Skeletal muscle tissue (tissue), 4 donors: ENCODE results near the gene P2RY2. TPM values are rescaled to one million over a fixed set of nuclear protein-coding genes. Genes with fewer than 3 reads are reported as not detected.

ENCODE experiments used
- H3K27ac ChIP-seq: one replicate; pipeline ENCODE4 v1.7.0; 2013; ENCODE audit warnings: mild to moderate bottlenecking, low read depth, low read length, inconsistent platforms
- H3K27me3 ChIP-seq, 3 donors: one replicate each; pipeline ENCODE4 v1.7.0; 2013; ENCODE audit warnings: low read length in 3 of 3; ENCODE audit not compliant: control insufficient read depth in 3 of 3, insufficient read depth in 3 of 3
- H3K36me3 ChIP-seq, 3 donors: one replicate each; pipeline ENCODE4 v1.7.0; 2013; ENCODE audit warnings: low read length in 3 of 3; ENCODE audit not compliant: control insufficient read depth in 3 of 3, insufficient read depth in 3 of 3
- H3K4me1 ChIP-seq, 3 donors: one replicate each; pipeline ENCODE4 v1.7.0; 2013; ENCODE audit warnings: low read length in 3 of 3, mild to moderate bottlenecking in 3 of 3; ENCODE audit not compliant: control insufficient read depth in 3 of 3, insufficient read depth in 3 of 3
- H3K4me3 ChIP-seq, 3 donors: one replicate each; pipeline ENCODE4 v1.7.0; 2013; ENCODE audit warnings: low read length in 3 of 3
- H3K9ac ChIP-seq, 3 donors: one replicate each; pipeline ENCODE4 v1.7.0; 2013; ENCODE audit warnings: low read length in 3 of 3, mild to moderate bottlenecking in 3 of 3, moderate library complexity in 2 of 3, low read depth in 1 of 3
- H3K9me3 ChIP-seq, 3 donors: one replicate each; pipeline ENCODE4 v1.7.0; 2013; ENCODE audit warnings: low read length in 3 of 3; ENCODE audit not compliant: control insufficient read depth in 3 of 3
- total RNA-seq: library from RNA; depleted of rRNA; stranded (reverse); fragments of >200 nt; gene quantifications from one replicate; pipeline ENCODE4 v1.2.3, GENCODE V29; 2014
- donor health status: Osteomylitis.

Gene P2RY2
- 1.0 TPM for total RNA-seq

DNA sequence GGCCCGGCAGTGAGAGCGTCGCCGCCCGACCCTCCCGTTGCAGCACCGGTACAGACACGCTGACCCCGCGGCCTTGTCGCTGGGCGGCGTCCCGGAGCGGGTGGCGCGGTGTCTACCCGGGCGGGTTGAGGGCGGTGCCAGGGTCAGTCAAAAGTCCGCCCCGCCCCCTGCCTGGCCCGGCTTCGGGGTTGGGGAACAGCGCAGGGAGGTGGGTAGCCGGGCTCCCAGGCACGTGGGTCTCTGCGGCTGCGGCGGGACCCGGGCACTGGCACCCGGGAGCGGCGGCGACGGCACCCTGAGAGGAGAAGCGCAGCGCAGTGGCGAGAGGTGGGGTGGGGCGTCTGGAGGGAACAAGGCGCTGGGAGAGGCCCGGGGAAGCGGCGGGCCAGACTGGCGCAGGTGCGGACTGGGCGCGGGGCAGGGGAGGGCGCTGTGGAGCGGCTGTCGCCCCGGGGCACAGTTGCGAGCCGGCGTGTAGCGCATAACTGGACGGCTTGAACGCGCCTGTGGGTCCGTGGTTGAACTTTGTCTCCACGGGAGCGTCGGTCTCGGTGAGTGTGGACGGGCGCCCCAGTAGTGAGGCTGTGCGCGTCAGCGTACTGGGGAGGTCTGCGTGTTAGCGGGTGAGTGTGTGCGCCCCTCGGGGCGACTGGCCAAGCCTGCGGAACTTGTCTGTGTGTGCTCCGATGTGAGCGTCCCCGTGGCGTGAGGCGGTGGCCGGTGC is at the start of gene P2RY2:
P2RY2 (plus strand) TSS at position 176 of the 724 bp plus-strand sequence. CDS start 15,879 bp downstream, outside the sequence.
- no peaks in the 10 kb centered on the region for H3K27me3 ChIP-seq
- H3K4me3 ChIP-seq, result peak within 1 kb of the TSS; percentile 87 to 91 (median 89)
- no peaks in the 10 kb centered on the region for H3K9me3 ChIP-seq
- peaks cover 2 to 9% (median 2%) of the 10 kb centered on the region in 3 donors for H3K36me3 ChIP-seq
- peak within 1 kb of the TSS; percentile 91 to 98 (median 91) for H3K9ac ChIP-seq
- H3K4me1 ChIP-seq, result peaks cover 83 to 97% (median 92%) of the 10 kb centered on the region in 3 donors
- peak within 1 kb of the TSS; percentile 94 for H3K27ac ChIP-seq

GRCh38 chr11:73168925-73169579 is 49.0 kb upstream of the P2RY2 start:
- peaks cover 8 to 36% (median 30%) of the 10 kb centered on the region in 3 donors for H3K4me1 ChIP-seq
- no peaks in the 10 kb centered on the region for H3K36me3 ChIP-seq
- H3K27me3 ChIP-seq, result no peaks in the 10 kb centered on the region
- H3K9ac ChIP-seq, result peak overlapping the region in 1 of 3 donors; percentile 40
- peak overlapping the region; percentile 73 for H3K27ac ChIP-seq
- no peak overlapping the region for H3K4me3 ChIP-seq
- H3K9me3 ChIP-seq, result no peaks in the 10 kb centered on the region

- H3K27me3 ChIP-seq, result no peaks in the 10 kb centered on the region
- H3K36me3 ChIP-seq, result no peaks in the 10 kb centered on the region
- no peaks in the 10 kb centered on the region for H3K9me3 ChIP-seq
- peak overlapping the region in 2 of 3 donors; percentile 5 to 50 for H3K9ac ChIP-seq
- peaks cover 14 to 43% (median 37%) of the 10 kb centered on the region in 3 donors for H3K4me1 ChIP-seq
- H3K4me3 ChIP-seq, result no peak overlapping the region
- no peak overlapping the region for H3K27ac ChIP-seq
Measured at GRCh38 chr11:73170140-73170539, 47.9 kb upstream of the P2RY2 start.

DNA sequence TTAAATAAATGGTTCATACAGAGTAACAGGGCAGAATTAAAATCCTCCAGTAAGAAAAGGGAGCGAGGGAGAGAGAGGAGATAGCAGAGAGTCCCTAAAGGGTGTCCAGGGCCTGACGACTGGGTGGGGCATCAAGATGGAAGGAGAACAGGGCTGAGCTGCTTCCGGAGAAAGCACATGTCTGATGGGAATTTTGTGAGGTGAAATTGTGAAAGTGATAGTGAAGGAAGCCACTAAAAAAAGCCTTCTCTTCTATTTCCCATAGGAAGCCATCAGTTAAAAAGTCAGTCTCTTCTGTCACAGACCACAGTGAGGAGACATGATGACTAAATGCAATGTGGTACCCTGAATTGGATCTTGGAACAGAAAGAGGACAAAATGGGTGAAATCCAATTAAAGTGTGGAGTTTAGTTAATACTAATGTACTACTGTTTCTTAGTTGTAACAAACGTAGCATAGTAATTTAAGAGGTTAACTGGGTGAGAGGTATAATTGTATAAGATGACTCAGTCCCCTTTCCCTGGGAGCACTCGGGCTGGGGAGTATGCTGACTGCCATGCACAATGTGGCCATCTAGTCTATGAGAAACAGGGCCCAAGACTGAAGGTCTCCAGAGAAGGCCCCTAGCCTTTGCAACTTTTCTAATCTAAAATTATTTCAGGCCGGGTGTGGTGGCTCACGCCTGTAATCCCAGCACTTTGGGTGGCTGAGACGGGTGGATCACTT is 46.5 kb upstream of the P2RY2 start:
- no peaks in the 10 kb centered on the region for H3K36me3 ChIP-seq
- no peaks in the 10 kb centered on the region for H3K9me3 ChIP-seq
- H3K27ac ChIP-seq, result no peak overlapping the region
- H3K4me1 ChIP-seq, result peaks cover 14 to 56% (median 48%) of the 10 kb centered on the region in 3 donors
- H3K27me3 ChIP-seq, result no peaks in the 10 kb centered on the region
- no peak overlapping the region for H3K9ac ChIP-seq
- no peak overlapping the region for H3K4me3 ChIP-seq

DNA sequence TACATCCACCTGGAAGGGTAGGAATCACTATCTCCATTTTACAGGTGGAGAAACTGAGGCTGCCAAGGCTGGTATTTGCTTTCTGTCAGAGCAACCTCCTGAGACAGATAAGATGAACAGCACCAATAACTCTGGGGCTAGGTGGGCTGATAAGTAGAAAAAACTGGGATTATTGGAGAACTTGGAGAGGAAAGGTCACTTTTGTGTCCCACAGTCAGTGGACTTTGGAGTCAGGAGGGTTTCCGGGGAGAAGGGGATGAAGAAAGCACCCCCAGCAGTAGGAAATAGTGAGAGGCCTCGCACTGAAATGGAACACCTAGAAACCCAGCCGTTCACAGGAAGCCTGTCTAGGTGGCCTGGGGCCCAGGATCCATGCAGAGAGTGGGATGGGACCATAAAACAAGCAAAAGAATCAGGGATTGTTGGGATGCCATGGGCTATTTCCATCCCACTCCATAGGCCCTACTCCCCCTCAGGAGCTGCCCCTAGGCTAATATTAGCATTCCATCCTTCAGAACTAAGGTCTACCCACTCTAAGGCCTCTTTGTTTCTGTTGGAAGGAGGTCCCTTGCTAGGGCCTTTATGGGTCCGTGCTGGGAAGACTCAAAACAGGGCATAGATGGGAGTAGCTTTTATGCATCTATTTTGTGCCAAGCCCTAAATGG is 45.0 kb upstream of the P2RY2 start:
- no peak overlapping the region for H3K27ac ChIP-seq
- H3K9ac ChIP-seq, result peak overlapping the region in 1 of 3 donors; percentile 20
- peaks cover 21 to 67% (median 62%) of the 10 kb centered on the region in 3 donors for H3K4me1 ChIP-seq

GRCh38 chr11:73173755-73174494 is 44.2 kb upstream of the P2RY2 start:
- Histone ChIP-seq H3K4me1 (peaks cover 23 to 66% (median 62%) of the 10 kb centered on the region in 3 donors), H3K9ac (peak overlapping the region in 2 of 3 donors; percentile 36 to 69)

More for the DNA sequence above, 45.0 kb upstream of the P2RY2 start:
- Histone ChIP-seq H3K36me3 (no peaks in the 10 kb centered on the region), H3K27me3 (no peaks in the 10 kb centered on the region), H3K9me3 (no peaks in the 10 kb centered on the region), H3K4me3 (no peak overlapping the region)

DNA sequence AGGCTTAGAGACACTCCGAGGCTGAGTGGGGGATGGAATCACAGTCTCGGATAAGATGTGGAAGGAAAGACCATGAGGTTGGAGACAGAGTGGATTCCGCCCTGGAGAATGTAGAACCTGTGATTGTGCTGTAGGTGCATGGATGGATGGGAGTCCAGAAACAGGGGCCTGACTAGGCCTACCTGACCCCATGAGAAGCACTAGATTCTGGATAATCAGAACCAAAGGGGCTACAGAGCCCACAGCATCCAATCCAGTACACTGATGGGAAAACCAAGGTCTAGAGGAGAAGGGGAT is 43.6 kb upstream of the P2RY2 start:
- Histone ChIP-seq H3K27ac (no peak overlapping the region), H3K4me1 (peaks cover 23 to 61% (median 57%) of the 10 kb centered on the region in 3 donors), H3K4me3 (no peak overlapping the region)

More at GRCh38 chr11:73173755-73174494, 44.2 kb upstream of the P2RY2 start:
- H3K9me3 ChIP-seq, result no peaks in the 10 kb centered on the region
- no peak overlapping the region for H3K27ac ChIP-seq
- no peaks in the 10 kb centered on the region for H3K36me3 ChIP-seq
- no peak overlapping the region for H3K4me3 ChIP-seq
- no peaks in the 10 kb centered on the region for H3K27me3 ChIP-seq

DNA sequence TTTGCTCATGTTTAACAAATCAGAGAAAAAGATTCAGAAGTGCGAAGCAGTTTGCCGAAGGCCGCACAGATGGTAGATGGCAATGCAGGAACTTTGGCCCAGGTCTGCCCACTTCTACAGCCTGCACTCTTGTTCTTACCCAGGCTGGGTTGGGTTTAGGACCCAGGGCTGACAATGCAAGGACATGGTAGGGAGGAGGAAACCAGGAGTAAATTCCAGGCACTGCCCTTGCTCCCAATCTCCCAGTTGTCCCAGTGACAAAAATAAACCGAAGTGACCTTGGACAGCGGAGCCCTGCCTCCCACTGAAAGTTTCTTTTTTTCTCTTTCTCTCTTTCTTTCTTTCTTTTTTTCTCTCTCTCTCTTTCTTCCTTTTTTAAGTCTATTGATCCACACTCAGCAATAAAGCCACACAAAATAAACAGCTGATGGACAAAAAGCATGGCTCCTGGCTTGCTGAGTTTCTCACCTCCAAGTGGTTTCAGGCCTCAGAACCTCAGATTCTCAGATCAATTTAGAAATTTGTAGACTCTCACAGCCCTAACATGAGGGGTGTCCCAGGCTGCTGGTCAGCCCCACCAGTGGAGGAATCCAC is 42.4 kb upstream of the P2RY2 start:
- Histone ChIP-seq H3K27me3 (no peaks in the 10 kb centered on the region), H3K36me3 (no peaks in the 10 kb centered on the region), H3K27ac (peak overlapping the region; percentile 18), H3K9ac (peak overlapping the region in 1 of 3 donors; percentile 33), H3K4me1 (peaks cover 23 to 52% (median 49%) of the 10 kb centered on the region in 3 donors), H3K9me3 (no peaks in the 10 kb centered on the region), H3K4me3 (no peak overlapping the region)

More for the DNA sequence above, 43.6 kb upstream of the P2RY2 start:
- Histone ChIP-seq H3K27me3 (no peaks in the 10 kb centered on the region), H3K9ac (peak overlapping the region in 1 of 3 donors; percentile 69), H3K36me3 (no peaks in the 10 kb centered on the region), H3K9me3 (no peaks in the 10 kb centered on the region)
